Fibroblast of the conjunctiva (primary cell): ENCODE measurements around the gene SUSD6.
"Not testable (repeated sequence)": the region's sequence is repeated elsewhere in the genome, so short reads cannot be mapped to it uniquely, and the experiment has no call there.

ENCODE experiments used
- DNase-seq: peaks from one replicate; pipeline ENCODE4 v3.0.0-alpha.2; 2010; ENCODE audit warnings: low read depth

SUSD6 gene

GRCh38 chr14:69593018-69593677, 18.2 kb upstream of the SUSD6 start:
- peak; percentile 78 for DNase-seq

GRCh38 chr14:69594846-69595245, 16.6 kb upstream of the SUSD6 start:
- no peak for DNase-seq

- no peak for DNase-seq
Measured at GRCh38 chr14:69595336-69595735, 16.1 kb upstream of the SUSD6 start.

GRCh38 chr14:69599431-69599830, 12.0 kb upstream of the SUSD6 start:
- not testable (repeated sequence) for DNase-seq

- no peak for DNase-seq
Measured at GRCh38 chr14:69600304-69600891, 11.0 kb upstream of the SUSD6 start.

- DNase-seq, result no peak
Measured at GRCh38 chr14:69605738-69606137, 5.7 kb upstream of the SUSD6 start.

GRCh38 chr14:69606258-69607184, 4.9 kb upstream of the SUSD6 start:
- DNase-seq, result no peak

- no peak for DNase-seq
Measured at GRCh38 chr14:69610020-69610873, 1.1 kb upstream of the SUSD6 start.

- DNase-seq, result no peak
Measured at GRCh38 chr14:69610874-69611171, 573 bp upstream of the SUSD6 start.

- no peak for DNase-seq
Measured at GRCh38 chr14:69612014-69612782, 802 bp downstream of the SUSD6 start.

GRCh38 chr14:69612783-69613130, 1.4 kb downstream of the SUSD6 start:
- no peak for DNase-seq

- DNase-seq, result no peak
Measured at GRCh38 chr14:69613312-69614073, 2.1 kb downstream of the SUSD6 start.

- DNase-seq, result no peak
Measured at GRCh38 chr14:69614592-69614991, 3.2 kb downstream of the SUSD6 start.

GRCh38 chr14:69615121-69615495, 3.7 kb downstream of the SUSD6 start:
- DNase-seq, result no peak

GRCh38 chr14:69615496-69616407, 4.4 kb downstream of the SUSD6 start:
- peak; percentile 39 for DNase-seq

GRCh38 chr14:69616408-69616773, 5.0 kb downstream of the SUSD6 start:
- no peak for DNase-seq

- no peak for DNase-seq
Measured at GRCh38 chr14:69617796-69618195, 6.4 kb downstream of the SUSD6 start.

GRCh38 chr14:69619012-69619411, 7.6 kb downstream of the SUSD6 start:
- no peak for DNase-seq

GRCh38 chr14:69620211-69620611, 8.8 kb downstream of the SUSD6 start:
- no peak for DNase-seq

- no peak for DNase-seq
Measured at GRCh38 chr14:69620981-69621380, 9.6 kb downstream of the SUSD6 start.
